GM21529 (cell line): ENCODE results near the gene NRN1L.
"Not testable (repeated sequence)": the region's sequence is repeated elsewhere in the genome, so short reads cannot be mapped to it uniquely, and the experiment has no call there.

Experiments used
- ATAC-seq: cut with Tn5 transposase; IDR thresholded peaks from one replicate; pipeline ENCODE4 v1.9.1; 2021; ENCODE audit not compliant: unreplicated experiment

The NRN1L gene

DNA sequence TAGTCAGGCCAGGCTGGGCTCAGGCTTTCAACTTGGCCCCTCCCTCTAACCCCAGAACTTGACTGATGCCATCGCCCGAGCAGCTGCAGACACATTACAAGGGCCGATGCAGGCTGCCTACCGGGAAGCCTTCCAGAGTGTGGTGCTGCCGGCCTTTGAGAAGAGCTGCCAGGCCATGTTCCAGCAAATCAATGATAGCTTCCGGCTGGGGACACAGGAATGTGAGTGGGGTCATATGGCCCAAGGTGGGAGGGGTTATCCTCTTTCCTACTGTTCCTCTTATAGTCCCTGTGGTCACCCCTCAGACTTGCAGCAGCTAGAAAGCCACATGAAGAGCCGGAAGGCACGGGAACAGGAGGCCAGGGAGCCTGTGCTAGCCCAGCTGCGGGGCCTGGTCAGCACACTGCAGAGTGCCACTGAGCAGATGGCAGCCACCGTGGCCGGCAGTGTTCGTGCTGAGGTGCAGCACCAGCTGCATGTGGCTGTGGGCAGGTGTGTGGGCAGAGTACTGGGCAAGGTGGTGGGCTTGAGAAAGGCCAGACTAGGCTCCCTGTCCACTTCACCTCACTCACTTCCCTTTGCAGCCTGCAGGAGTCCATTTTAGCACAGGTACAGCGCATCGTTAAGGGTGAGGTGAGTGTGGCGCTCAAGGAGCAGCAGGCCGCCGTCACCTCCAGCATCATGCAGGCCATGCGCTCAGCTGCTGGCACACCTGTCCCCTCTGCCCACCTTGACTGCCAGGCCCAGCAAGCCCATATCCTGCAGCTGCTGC is 2.1 kb upstream of the NRN1L start:
- ATAC-seq: no peak

DNA sequence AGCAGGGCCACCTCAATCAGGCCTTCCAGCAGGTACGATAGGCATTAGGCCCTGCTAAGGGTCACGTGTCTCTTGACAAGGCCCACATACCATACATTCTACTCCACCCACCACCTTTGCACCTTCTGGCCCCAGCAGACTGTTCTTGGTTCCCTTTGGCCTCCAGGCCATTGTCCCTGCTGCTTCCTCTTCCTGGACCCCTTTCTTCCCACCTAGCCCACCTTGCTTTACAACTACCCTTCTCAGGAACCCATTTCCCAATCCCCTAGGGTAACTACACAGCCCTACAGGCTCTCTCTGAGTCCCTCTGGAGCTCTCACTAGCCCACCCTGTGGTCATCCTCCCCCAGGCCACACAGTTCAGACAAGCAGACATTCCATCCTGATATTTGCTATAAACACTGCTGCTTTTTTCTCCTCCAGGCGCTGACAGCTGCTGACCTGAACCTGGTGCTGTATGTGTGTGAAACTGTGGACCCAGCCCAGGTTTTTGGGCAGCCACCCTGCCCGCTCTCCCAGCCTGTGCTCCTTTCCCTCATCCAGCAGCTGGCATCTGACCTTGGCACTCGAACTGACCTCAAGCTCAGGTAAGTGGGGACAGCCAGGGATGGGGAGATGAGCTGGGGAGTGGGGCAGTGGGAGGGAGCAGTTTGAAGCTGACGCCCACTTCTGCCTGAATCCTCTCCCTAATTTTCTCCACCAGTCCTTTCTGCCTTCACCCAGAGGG is 1.4 kb upstream of the NRN1L start:
- no peak for ATAC-seq

DNA sequence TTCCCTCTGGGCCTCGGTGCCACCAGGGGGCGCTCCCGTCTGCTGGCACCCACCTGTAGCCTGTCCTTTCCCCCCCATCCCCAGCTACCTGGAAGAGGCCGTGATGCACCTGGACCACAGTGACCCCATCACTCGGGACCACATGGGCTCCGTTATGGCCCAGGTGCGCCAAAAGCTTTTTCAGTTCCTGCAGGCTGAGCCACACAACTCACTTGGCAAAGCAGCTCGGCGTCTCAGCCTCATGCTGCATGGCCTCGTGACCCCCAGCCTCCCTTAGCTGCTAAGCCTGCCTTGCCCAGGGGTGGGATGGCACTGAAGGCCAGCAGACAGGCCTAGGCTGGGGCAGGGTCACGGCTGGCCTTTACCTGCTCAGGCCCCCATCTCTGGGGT is 818 bp upstream of the NRN1L start:
- no peak for ATAC-seq

DNA sequence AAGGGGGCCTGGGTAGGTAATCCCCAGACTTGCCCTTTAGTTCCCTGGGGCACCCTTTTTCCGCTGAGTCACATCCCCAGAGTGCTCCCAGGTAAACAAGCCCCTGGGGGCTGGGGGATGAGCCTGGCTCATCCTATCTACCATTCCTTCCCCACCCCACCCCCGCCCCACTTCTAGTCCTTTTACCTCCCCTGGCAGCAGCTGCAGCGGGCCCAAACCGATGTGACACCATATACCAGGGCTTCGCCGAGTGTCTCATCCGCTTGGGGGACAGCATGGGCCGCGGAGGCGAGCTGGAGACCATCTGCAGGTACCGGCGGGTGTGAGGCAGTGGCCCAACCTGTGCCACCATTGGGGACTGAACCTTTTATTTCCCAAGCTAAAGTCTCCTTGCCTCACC is 860 bp downstream of the NRN1L start:
- ATAC-seq: no peak

DNA sequence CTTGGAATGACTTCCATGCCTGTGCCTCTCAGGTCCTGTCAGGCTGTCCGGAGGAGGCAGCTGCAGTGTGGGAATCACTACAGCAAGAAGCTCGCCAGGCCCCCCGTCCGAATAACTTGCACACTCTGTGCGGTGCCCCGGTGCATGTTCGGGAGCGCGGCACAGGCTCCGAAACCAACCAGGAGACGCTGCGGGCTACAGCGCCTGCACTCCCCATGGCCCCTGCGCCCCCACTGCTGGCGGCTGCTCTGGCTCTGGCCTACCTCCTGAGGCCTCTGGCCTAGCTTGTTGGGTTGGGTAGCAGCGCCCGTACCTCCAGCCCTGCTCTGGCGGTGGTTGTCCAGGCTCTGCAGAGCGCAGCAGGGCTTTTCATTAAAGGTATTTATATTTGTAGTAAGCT is 1.3 kb downstream of the NRN1L start:
- ATAC-seq: no peak

DNA sequence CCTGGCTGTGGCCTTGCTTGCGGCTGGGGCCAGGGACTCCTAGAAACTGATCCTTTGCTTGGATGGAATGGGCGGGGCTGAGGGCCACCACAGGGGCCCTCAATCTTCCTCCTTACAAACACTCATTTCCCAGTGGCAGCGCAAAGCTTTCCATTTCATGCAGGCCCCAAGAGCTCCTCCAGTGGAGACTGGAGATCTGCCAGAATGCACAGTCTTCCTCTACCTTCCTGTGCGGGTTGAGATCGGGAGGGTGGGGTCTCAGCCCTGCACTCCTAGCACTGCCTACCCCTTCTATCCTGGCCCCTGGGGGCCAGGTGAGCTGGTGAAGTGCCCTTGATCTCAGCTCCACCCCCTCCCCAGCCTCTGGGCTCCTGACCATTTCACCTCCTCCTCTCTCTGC is 1.7 kb downstream of the NRN1L start:
- no peak for ATAC-seq

DNA sequence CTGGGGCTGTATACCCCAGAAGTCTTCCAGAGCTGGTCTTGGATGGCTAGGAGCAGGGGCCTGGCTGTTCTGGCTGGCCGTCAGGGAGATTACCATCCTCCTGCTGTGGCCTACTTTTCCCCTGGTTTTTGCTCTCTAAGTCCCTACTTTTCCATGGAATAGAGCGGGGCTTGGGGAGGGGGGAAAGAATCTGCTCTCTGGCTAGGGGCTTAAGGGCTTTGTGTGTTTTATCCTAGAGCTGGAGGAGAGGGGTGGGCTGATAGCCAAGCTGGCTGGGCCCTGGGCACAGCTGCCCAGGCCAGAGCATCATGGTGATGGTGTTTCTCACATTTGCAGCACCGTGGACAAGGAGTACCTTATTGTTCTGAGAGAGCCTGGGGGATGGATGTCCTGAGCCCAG is 3.6 kb downstream of the NRN1L start:
- no peak for ATAC-seq

DNA sequence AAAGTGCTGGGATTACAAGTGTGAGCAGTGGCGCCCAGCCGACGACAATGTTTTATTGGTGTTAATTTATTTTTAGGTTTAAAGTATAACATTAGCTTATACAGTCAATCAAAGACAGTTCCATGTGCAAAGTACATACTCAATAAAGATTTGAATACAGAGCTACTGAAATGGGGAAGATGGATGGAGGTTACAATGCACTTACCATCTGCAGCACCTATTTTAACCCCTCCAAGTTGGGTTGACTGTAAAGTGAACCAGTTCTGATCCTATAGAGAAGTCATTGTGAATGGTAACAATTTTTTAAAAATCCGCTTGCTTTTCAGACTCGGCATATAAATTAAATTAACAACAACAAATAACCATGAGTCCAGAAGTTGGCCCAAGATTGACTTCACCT is 7.7 kb downstream of the NRN1L start:
- no peak for ATAC-seq

DNA sequence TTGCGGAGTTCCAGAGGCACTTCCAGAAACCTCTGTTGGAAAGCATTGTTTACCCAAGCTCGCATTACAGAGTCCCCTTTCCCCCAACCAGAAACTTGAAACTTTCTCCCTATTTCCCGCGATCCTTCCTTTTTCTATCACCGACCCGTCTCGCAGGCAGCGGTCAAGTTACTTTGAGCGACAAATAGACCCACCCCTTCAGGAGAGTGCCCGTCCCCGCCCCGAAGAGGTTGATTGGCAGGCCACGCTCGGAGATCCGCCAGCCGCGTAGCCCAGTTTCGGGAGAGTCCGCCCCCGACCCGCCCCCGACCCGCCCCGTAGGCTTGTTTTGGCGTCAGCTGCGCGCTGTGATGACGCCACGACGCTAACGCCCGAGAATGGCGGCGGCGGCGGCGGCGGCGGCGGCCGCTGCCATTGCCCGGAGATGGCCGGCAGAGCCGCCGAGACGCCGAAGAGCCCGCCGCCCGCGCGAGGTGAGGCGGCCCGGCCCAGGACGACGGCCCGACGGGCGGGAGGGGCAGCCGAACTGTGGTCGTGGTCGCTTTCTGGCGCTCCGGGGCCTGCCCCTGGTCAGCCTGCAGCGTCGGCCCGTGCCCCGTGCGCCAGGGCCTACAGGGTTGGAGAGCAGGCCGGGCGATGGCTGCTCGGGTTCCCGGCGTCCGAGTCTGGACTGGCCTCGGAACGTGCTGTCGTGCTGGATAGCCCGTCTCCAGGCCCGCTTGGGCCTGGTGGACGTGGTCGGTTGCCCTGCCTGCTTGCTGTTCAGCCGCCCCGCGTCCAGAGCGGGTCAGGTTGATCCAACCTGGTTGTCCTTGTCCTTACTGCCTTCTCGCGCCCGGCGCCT is 8.4 kb downstream of the NRN1L start, which contains the start of gene PSKH1:
TSS of gene PSKH1 (plus strand) at position 356 of the 844 bp plus-strand sequence. CDS start 15,496 bp downstream, outside the sequence.
- ATAC-seq: peak; percentile 90

DNA sequence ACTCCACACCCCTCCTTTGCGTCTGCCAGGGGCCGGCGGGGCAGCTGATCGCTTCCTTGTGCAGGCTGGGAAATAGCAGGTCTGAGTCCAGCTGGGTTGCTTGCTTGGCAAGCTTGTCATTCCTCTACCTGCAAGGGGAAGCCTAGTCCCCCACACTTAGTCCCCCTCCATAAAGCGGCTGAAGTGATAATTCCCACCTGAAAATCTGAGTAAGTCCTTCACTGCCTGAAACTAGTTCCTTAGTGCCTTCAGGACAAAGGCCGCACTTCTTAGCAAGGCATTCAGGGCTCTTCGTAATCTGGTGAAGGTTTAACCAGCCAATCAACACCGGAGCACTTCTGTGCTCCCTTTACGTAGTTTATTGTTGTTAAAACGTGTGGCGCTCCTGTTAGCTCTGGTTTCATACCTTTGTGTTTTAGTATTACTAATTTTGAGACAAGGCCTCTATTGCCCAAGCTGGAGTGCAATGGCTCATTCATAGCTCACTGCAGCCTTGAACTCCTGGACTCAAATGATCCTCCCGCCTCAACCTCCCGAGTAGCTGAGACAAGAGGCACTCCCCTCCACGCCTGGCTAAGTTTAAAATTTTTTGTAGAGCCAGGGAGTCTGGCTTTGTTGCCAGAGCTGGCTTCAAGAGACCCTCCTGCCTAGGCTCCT is 9.2 kb downstream of the NRN1L start:
- ATAC-seq: no peak

DNA sequence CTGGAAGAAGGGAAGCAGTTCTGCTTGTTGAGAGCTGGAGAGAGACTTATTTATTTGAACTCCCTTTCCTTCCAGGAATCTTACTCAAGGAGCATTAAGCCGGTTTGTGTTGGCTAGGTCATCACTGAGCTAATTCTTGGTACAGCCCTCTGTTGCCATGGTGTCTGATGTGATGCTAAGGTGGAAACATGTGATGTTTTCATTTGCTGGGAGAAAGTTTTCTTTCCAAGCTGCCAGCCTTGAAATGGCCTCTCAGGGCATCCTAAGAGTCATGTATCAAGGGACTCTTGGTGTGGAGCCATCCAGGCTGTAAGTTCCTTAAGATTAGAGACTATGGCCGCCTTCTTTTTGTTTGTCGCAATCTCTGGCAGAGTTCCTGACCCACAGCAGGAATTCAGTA is 12.5 kb downstream of the NRN1L start:
- no peak for ATAC-seq

DNA sequence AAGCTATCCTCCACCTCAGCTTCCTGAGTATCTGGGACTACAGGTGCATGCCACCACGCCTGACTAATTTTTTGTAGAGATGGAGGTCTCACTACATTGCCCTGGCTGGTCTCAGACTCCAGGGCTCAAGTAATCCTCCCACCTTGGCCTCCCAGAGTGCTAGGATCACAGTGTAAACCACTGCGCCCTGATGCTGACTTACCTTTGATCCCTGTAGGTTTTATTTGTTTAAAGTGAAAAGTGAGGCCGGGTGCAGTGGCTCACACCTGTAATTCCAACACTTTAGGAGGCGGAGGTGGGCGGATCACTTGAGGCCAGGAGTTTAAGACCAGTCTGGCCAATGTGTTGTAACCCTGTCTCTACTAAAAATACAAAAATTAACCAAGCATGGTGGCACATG is 17.0 kb downstream of the NRN1L start:
- no peak for ATAC-seq

DNA sequence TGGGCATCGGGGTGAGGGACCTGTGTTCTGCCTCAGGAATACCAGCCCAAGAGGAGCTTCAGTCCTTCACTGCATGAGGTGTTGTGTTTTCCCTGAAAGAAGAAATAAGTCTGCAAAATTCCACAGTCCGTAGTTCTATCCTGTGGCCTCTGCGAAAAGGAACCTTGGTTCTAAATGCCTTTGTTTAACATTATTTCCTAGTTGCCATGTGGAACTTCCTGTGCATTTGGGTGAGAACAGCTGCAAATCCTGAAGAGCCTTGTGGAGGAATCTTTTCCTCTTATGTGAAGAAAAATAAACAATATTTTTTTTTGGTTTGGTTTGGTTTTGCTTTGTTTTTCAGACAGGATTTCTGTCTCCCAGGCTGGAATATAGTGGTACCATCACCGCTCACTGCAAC is 18.1 kb downstream of the NRN1L start:
- no peak for ATAC-seq

DNA sequence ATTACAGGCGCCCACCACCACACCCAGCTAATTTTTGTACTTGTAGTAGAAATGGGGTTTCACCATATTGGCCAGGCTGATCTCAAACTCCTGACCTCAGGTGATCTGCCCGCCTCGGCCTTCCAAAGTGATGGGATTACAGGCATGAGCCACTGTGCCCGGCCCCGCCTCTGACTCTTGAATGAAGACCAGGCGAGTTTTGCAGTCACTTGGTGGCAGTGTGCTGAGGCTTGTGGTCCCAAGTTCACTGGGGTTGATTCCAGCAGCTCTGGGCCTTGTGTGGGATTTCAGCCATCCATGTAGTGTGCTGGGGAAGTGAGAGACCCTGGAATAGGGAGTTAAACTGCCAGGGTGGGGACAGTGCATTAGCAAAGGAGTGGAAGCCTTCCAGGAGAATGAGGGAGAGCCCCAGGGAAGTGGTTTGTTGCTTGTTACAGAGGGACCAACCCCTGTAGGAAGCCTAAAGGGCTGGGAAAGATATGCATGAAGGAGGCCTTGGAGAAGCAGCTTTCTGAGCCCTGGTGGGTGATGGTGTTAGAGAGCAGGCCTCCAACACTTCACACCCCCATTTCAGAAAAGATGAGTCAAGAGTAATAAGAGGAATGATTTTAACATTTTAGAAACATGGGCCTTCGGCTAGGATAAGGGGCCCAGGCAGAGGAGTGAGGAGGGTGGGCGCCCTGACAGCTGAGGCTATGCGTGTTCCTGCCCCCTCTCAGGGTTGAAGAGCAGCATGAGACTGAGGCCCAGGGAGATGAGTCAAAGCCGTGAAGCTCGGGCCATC is 22.9 kb downstream of the NRN1L start:
- ATAC-seq: no peak

DNA sequence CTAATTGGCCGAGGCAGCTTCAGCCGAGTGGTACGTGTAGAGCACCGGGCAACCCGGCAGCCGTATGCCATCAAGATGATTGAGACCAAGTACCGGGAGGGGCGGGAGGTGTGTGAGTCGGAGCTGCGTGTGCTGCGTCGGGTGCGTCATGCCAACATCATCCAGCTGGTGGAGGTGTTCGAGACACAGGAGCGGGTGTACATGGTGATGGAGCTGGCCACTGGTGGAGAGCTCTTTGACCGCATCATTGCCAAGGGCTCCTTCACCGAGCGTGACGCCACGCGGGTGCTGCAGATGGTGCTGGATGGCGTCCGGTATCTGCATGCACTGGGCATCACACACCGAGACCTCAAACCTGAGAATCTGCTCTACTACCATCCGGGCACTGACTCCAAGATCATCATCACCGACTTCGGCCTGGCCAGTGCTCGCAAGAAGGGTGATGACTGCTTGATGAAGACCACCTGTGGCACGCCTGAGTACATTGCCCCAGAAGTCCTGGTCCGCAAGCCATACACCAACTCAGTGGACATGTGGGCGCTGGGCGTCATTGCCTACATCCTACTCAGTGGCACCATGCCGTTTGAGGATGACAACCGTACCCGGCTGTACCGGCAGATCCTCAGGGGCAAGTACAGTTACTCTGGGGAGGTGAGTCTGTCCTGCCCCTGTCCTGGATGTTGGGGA is 24.5 kb downstream of the NRN1L start:
- no peak for ATAC-seq

DNA sequence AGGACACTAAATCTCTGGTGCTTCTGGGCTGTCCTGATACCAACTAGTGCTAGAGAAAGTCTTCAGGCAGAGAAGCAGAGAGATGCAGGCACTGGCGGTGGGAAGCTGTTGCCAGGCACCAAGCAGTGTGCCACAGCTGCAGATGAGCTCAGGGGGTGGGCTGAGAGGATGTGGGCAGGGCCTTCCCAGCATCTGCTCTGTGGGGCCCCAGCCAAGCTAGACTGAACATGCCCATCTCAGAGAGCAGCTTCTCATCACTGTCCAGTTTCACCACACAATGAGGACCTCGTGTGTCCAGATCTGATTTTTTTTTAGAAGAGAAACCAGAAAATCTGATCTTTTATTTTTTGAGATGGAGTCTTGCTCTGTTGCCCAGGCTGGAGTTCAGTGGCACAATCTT is 25.5 kb downstream of the NRN1L start:
- no peak for ATAC-seq

DNA sequence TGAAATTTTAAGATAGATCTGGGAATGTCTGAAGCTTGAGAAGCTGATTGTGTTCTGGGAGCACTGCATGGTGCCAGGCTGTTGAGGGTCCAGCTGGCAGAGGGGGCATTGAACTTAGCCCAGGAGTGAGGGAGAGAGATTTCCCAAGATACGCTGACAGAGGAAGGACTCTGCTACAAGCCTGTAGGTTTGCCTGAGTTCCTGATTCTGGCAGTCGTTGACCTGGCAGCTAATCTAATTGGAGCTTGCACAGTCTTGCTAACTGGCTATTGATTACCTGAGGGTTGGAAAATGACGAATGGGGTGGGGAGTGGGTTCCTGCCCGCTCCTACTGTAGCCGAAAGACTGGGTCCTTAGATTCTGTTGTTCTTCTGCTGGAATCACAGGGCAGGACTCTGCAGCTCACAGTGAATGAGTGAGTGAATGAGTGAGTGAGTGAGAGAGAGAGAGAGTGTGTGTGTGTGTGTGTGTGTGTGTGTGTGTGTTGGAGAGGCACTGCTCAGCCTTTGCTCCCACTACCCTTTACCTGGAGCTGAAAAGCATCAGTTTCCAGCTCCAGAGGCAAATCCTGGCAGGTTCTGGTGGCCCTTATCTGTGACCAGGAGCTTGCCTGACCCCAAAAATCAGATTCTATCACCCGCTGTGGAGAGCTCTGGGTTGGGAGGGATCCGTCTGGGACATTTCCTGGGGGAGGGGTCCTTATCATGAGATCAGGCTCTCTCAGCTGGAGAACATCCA is 30.2 kb downstream of the NRN1L start:
- ATAC-seq: no peak

DNA sequence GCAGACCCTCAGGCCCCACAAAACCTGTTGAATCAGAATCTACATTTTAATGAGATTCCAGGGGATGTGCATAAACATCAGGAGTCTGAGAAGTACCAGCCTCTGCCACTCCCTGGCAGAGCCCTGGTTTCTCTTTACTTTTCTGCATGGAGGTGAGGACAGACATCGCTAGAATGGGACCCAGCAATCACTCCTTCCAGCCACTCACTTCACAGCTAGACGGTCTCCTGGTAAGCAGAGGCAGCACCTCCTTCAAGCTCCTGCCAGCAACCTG is 30.7 kb downstream of the NRN1L start:
- ATAC-seq: not testable (repeated sequence)
